KOPT-K1 (cell line): Measurements from ENCODE around the gene POMGNT2.

ENCODE experiments used
- H3K27ac ChIP-seq: fragments of 200-600 bp; sonication (generic); 2 replicates; pipeline ENCODE4 v1.5.1; 2016; ENCODE audit warnings: antibody characterized with exemption, mild to moderate bottlenecking, low read depth, low read length; ENCODE audit not compliant: poor library complexity, severe bottlenecking
- H3K36me3 ChIP-seq: fragments of 200-600 bp; sonication (generic); 2 replicates; pipeline ENCODE4 v1.5.1; 2017; ENCODE audit warnings: antibody characterized with exemption, mild to moderate bottlenecking, low read length, moderate library complexity; ENCODE audit not compliant: insufficient read depth
- H3K9me3 ChIP-seq: fragments of 200-600 bp; sonication (generic); 2 replicates; pipeline ENCODE4 v1.5.1; 2017; ENCODE audit warnings: antibody characterized with exemption, low read length, mild to moderate bottlenecking; ENCODE audit not compliant: insufficient read depth, poor library complexity, severe bottlenecking

POMGNT2 gene

GRCh38 chr3:43120937-43121336, 15.1 kb upstream of the POMGNT2 start:
- Histone ChIP-seq H3K36me3 (no peaks in the 10 kb centered on the region), H3K27ac (no peak overlapping the region), H3K9me3 (peaks cover 19% of the 10 kb centered on the region)

DNA sequence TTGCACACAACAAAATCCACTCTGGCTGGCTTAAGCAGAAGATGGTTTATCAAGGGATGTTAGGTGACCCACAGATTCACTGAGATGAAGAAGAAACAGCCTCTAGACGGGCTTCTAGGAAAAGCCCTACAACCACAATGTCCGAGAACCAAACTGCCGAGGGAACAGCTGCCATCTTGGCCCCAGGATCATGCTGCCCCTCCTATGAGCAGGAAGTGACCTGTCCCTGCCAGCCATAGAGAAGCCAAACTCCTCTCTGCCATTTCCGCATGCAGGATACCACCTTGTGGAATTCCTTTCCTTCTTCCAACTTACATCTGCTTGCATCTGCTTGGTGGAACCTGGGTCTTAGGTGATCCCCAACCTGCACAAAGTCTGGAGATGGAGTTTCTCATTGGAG, 11.4 kb upstream of the POMGNT2 start:
- H3K27ac ChIP-seq: no peak overlapping the region
- no peaks in the 10 kb centered on the region for H3K9me3 ChIP-seq
- H3K36me3 ChIP-seq: no peaks in the 10 kb centered on the region

- Histone ChIP-seq H3K36me3 (no peaks in the 10 kb centered on the region), H3K27ac (no peak overlapping the region), H3K9me3 (no peaks in the 10 kb centered on the region)
Observed at GRCh38 chr3:43113671-43114070, 7.8 kb upstream of the POMGNT2 start.

DNA sequence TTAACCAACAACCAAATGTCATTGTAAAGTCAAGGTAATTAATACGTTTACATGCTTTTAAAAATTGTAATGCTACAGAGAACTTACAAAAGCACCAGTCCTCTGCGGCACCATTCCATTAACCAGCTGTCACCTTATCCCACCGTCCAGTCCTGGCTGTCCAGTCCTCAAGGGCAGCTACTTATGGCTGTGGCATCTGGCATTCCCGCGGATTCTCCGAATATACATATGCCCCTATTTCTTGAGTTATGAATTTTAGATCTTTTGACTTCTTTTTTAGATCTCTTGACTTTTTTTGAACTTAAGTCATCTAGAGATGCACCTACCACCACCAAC, 382 bp upstream of the POMGNT2 start:
- no peak overlapping the region for H3K27ac ChIP-seq
- H3K9me3 ChIP-seq: no peaks in the 10 kb centered on the region
- no peaks in the 10 kb centered on the region for H3K36me3 ChIP-seq

- Histone ChIP-seq H3K9me3 (no peaks in the 10 kb centered on the region), H3K36me3 (no peaks in the 10 kb centered on the region), H3K27ac (no peak overlapping the region)
Observed at GRCh38 chr3:43104660-43105595, 951 bp downstream of the POMGNT2 start.

DNA sequence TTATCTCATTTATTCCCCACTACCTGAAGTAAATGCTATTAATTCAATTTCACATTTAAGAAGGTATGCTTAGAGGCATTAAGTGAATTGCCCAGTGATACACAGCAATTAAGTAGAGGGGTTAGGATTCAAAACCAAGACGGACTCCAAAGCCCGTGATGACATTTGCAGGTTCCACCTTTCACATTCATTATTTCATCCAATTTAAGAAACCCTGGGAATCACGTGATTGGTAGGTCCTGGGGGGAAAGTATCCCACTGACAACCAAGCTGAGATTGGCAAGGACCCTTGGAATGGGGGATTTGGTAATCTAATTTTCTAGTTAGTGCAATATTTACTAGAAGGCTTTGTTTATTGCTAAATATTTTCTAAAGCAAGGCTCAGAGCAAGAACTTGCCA, 1.8 kb downstream of the POMGNT2 start:
- H3K36me3 ChIP-seq: no peaks in the 10 kb centered on the region
- H3K27ac ChIP-seq: no peak overlapping the region
- H3K9me3 ChIP-seq: no peaks in the 10 kb centered on the region

DNA sequence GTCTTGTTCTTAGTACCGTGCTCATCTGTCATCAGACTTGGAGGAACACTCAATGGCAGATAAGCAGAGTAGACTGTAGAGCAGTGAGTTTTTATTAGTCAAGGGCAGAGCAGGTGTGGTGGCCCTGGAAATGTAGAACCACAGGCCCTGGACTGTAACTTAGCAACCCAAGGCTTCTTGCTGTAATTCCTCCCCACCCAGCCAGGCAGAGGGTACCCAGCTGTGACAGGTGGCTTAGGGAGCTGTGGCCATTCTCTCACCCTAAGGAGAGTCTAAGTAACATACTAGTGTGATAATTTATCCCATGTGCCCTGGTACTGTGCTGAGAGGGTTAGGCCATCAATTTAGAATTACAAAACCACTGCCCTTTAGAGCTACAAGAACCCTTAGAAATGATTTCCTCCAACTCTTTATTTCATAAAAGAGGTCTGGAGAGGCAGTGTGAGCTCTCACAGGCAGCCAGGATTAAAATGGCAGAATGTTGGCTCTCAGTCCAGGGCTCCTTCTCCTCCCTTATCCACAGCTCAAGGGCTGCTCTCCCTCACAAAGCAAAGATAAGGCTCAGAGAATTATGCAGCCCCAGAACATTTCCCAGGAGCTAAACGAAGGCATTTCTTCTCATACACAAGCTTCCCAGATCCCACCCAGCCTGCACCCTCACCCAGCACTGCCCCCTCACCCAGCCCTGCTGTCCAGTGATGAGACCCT, 3.0 kb downstream of the POMGNT2 start:
- H3K9me3 ChIP-seq: no peaks in the 10 kb centered on the region
- no peak overlapping the region for H3K27ac ChIP-seq

GRCh38 chr3:43098761-43099160, 7.1 kb downstream of the POMGNT2 start:
- Histone ChIP-seq H3K27ac (no peak overlapping the region), H3K9me3 (no peaks in the 10 kb centered on the region), H3K36me3 (no peaks in the 10 kb centered on the region)

More for the DNA sequence above, 3.0 kb downstream of the POMGNT2 start:
- H3K36me3 ChIP-seq: no peaks in the 10 kb centered on the region

DNA sequence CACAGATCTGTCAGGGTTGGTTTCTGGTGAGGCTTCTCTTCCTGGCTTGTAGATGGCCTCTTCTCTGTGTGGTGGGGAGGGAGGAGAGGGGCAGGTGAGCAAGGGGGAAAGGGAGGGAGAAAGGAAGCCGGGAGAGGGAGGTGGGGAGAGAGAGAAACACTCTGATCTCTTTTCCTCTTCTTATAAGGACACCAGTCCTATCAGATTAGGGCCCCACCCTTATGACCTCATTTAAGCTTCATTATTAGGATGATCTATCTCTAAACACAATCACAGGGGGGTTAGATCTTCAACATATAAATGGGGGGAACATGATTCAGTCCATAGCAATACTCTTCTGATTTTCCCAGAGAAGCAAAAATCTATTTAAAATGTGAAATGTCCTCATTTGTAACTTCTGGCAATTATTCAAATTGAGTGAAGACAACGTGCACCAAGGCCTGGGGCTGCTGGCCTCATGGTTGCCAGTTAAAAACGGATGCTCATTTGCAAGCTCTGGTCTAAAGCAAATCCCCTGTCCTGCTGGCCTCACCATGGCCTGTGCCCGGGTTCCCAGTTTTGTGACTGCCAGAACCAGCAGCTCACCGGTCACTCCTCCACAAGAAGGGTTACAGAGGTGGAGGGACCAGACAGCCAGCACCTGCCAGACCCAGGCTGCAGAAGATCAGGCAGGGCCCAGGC, 8.3 kb downstream of the POMGNT2 start:
- no peaks in the 10 kb centered on the region for H3K36me3 ChIP-seq
- H3K27ac ChIP-seq: no peak overlapping the region
- no peaks in the 10 kb centered on the region for H3K9me3 ChIP-seq

DNA sequence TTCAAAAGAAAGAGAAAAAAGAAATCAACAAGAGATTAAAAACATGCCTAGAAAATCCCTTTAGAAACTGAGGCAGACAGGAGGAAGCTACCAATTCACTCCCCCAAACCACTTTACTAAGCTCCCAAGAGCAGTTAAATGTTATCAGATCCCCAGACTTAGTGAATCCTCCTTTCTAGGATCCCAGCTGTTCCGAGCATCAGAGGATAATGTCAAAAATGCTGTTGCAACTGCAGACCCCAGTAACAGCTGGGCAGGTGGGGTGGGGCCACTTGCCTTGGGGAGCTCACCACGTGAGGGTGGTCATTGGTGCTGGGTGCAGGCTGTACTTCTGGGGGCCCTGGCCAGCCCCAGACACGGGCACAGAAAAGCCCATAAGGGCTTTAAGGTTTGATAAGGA, 9.1 kb downstream of the POMGNT2 start:
- Histone ChIP-seq H3K36me3 (no peaks in the 10 kb centered on the region), H3K9me3 (no peaks in the 10 kb centered on the region), H3K27ac (no peak overlapping the region)

- Histone ChIP-seq H3K9me3 (no peaks in the 10 kb centered on the region), H3K27ac (no peak overlapping the region), H3K36me3 (no peaks in the 10 kb centered on the region)
Observed at GRCh38 chr3:43095370-43095769, 10.5 kb downstream of the POMGNT2 start.

DNA sequence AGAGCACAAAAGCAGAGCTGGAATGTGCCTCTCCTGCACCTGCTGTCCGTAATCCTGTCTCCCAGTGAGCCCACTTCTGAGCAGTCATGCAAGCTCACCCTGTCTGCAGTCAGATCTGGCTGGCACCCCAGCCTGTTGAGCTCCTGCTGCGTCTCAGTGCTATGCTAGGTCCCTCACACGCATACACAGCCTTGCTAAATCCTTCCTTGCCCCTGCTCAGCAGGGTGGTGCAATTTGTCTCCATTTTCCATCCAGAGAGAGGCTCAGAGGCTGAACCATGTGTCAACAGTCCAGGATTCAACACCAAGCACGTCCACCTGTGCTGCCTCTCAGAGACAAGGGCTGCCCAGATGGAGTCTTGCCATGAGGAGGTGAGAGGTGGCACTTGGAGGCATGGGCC, 11.0 kb downstream of the POMGNT2 start:
- H3K9me3 ChIP-seq: no peaks in the 10 kb centered on the region
- no peaks in the 10 kb centered on the region for H3K36me3 ChIP-seq
- no peak overlapping the region for H3K27ac ChIP-seq

GRCh38 chr3:43094381-43094780, 11.5 kb downstream of the POMGNT2 start:
- Histone ChIP-seq H3K36me3 (no peaks in the 10 kb centered on the region), H3K27ac (no peak overlapping the region), H3K9me3 (no peaks in the 10 kb centered on the region)

- Histone ChIP-seq H3K36me3 (no peaks in the 10 kb centered on the region), H3K9me3 (no peaks in the 10 kb centered on the region), H3K27ac (no peak overlapping the region)
Observed at GRCh38 chr3:43093974-43094373, 11.9 kb downstream of the POMGNT2 start.

DNA sequence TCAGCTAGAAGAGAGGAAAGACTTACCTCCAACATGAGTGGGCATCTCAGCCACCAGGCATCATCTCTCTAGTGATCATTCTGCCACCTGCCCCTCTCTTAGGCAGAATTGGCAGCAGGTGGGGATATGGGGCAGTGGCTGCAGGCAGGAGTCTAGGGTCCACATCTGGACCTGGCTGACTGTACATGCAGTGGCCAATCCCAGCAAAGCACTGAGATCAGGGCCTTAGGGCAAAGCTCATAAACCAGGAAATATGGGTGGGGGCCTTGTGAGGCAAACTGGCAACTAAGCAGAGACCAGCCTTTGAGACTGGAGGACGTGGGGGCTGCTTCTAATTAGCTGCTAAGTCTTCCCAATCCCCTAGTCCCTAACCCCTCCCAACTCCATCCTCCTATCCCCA, 12.9 kb downstream of the POMGNT2 start:
- H3K36me3 ChIP-seq: no peaks in the 10 kb centered on the region
- H3K9me3 ChIP-seq: no peaks in the 10 kb centered on the region
- no peak overlapping the region for H3K27ac ChIP-seq
